ENCODE results near the gene TSC22D1.

DNA sequence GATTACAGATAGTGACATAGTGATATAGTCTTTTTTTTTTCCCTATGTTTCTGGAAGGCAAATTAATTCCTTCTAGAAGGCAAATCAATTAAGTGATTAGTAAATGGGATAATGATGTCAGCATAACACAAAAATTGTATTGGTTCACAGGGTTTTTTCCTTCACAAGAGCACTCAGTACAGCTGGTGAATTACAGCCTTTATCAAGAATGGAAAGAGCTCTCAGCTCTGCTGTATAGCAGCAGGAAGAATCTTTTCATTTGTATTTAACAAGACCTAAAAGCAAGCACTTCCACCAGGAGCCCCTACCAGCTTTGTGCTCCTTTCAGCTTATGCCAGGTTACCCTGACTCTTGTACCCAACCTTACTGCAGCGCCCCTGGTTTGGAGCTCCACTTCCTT, 111.7 kb downstream of the TSC22D1 start:
- TF ChIP-seq CTCF (IDR thresholded peaks at IDR 0.05; ENCODE audit: poor library complexity), result no peak
- no peak for TF ChIP-seq EZH2phosphoT487 (IDR thresholded peaks at IDR 0.05; ENCODE audit: low read depth, severe bottlenecking, unreplicated experiment)
- TF ChIP-seq EZH2 (IDR thresholded peaks at IDR 0.05; ENCODE audit: borderline replicate concordance), result no peak

All from hepatocyte (in vitro differentiated cells).